GM23338 (cell line): Measurements from ENCODE around the gene WNT4. TPM values are rescaled to one million over a fixed set of nuclear protein-coding genes. Genes with fewer than 3 reads are reported as not detected.

Source experiments
- ATAC-seq: fragments of 200-7000 bp; cut with Tn5 transposase; 3 replicates; pipeline ENCODE4 v1.9.1; 2020
- DNase-seq: peaks from one replicate; pipeline ENCODE4 v3.0.0-alpha.2; 2015; ENCODE audit warnings: low spot score
- H2AFZ ChIP-seq: fragments of 200-600 bp; sonication (generic); 2 replicates; pipeline ENCODE4 v1.8.0; 2016; ENCODE audit warnings: antibody characterized with exemption, mild to moderate bottlenecking, moderate library complexity
- H3F3A ChIP-seq: fragments of 200-600 bp; sonication (generic); replicated peaks from 2 replicates; pipeline ENCODE4 v1.8.0; 2017; ENCODE audit warnings: antibody characterized with exemption, mixed run types, low read depth
- H3K27ac ChIP-seq: fragments of 200-600 bp; sonication (generic); 2 replicates; pipeline ENCODE4 v1.6.1; 2016; ENCODE audit warnings: low read depth
- H3K27me3 ChIP-seq: fragments of 200-600 bp; sonication (generic); 2 replicates; pipeline ENCODE4 v1.8.0; 2016; ENCODE audit warnings: mild to moderate bottlenecking, mixed run types, moderate library complexity; ENCODE audit not compliant: insufficient read depth
- H3K36me3 ChIP-seq: fragments of 200-600 bp; sonication (generic); 2 replicates; pipeline ENCODE4 v1.8.0; 2016; ENCODE audit warnings: mild to moderate bottlenecking; ENCODE audit not compliant: insufficient read depth
- H3K4me1 ChIP-seq: fragments of 200-600 bp; sonication (generic); 2 replicates; pipeline ENCODE4 v1.8.0; 2016; ENCODE audit warnings: mild to moderate bottlenecking, moderate library complexity; ENCODE audit not compliant: insufficient read depth
- H3K4me2 ChIP-seq: fragments of 200-600 bp; sonication (generic); 2 replicates; pipeline ENCODE4 v1.7.1; 2017; ENCODE audit warnings: mixed run types
- H3K4me3 ChIP-seq: fragments of 200-600 bp; sonication (generic); 2 replicates; pipeline ENCODE4 v1.6.1; 2016; ENCODE audit warnings: mixed run types
- H3K79me2 ChIP-seq: fragments of 200-600 bp; sonication (generic); replicated peaks from 2 replicates; pipeline ENCODE4 v1.8.0; 2017; ENCODE audit warnings: mild to moderate bottlenecking; ENCODE audit not compliant: insufficient read depth
- H3K9me2 ChIP-seq: fragments of 200-600 bp; sonication (generic); 2 replicates; pipeline ENCODE4 v1.8.0; 2017; ENCODE audit not compliant: insufficient read depth
- H4K20me1 ChIP-seq: fragments of 200-600 bp; sonication (generic); replicated peaks from 2 replicates; pipeline ENCODE4 v1.8.0; 2017; ENCODE audit warnings: mild to moderate bottlenecking; ENCODE audit not compliant: insufficient read depth
- H3K27ac Mint-ChIP-seq: 2 replicates; pipeline ENCODE4 v1.8.0; 2020; ENCODE audit warnings: inconsistent platforms, mild to moderate bottlenecking, moderate library complexity, mixed read lengths
- H3K27me3 Mint-ChIP-seq: 3 replicates; pipeline ENCODE4 v1.8.0; 2022; ENCODE audit warnings: low read depth, mild to moderate bottlenecking, moderate library complexity, mixed read lengths, inconsistent platforms; ENCODE audit not compliant: insufficient read depth, poor library complexity
- H3K36me3 Mint-ChIP-seq: 3 replicates; pipeline ENCODE4 v1.8.0; 2021; ENCODE audit warnings: low read depth, mild to moderate bottlenecking, inconsistent platforms, moderate library complexity, mixed read lengths
- H3K4me1 Mint-ChIP-seq: 3 replicates; pipeline ENCODE4 v1.8.0; 2020; ENCODE audit warnings: mild to moderate bottlenecking, inconsistent platforms, mixed read lengths
- H3K4me3 Mint-ChIP-seq: 3 replicates; pipeline ENCODE4 v1.8.0; 2021; ENCODE audit warnings: moderate library complexity, mild to moderate bottlenecking, inconsistent platforms, mixed read lengths
- H3K9me3 Mint-ChIP-seq: 3 replicates; pipeline ENCODE4 v1.8.0; 2020; ENCODE audit warnings: moderate library complexity, mild to moderate bottlenecking, inconsistent platforms, mixed read lengths
- CREB1 ChIP-seq: fragments of 250-450 bp; sonication (Bioruptor Pico); IDR thresholded peaks from 2 replicates; pipeline ENCODE4 v1.5.0; 2020; ENCODE audit warnings: low read depth, mild to moderate bottlenecking, moderate library complexity
- EZH2 ChIP-seq: fragments of 200-600 bp; sonication (generic); IDR thresholded peaks from one replicate; pipeline ENCODE4 v1.8.0; 2017; ENCODE audit warnings: antibody characterized with exemption, mild to moderate bottlenecking, low read depth; ENCODE audit not compliant: unreplicated experiment
- EZH2phosphoT487 ChIP-seq: fragments of 200-600 bp; sonication (generic); IDR thresholded peaks from one replicate; pipeline ENCODE4 v1.8.1; 2018; ENCODE audit warnings: antibody characterized with exemption; ENCODE audit not compliant: unreplicated experiment
- JUNB ChIP-seq: IDR thresholded peaks from one replicate; pipeline ENCODE4 v1.6.1; 2016; ENCODE audit warnings: antibody characterized with exemption; ENCODE audit not compliant: unreplicated experiment
- NANOG ChIP-seq: IDR thresholded peaks from 2 replicates; pipeline ENCODE4 v1.6.1; 2016; ENCODE audit warnings: antibody characterized with exemption, borderline replicate concordance
- POLR2AphosphoS5 ChIP-seq: IDR thresholded peaks from 2 replicates; pipeline ENCODE4 v1.6.1; 2016; ENCODE audit warnings: antibody characterized with exemption, low read depth
- REST ChIP-seq: IDR thresholded peaks from one replicate; pipeline ENCODE4 v1.6.1; 2018; ENCODE audit warnings: antibody characterized with exemption; ENCODE audit not compliant: unreplicated experiment
- STAT1 ChIP-seq: IDR thresholded peaks from one replicate; pipeline ENCODE4 v1.6.1; 2016; ENCODE audit warnings: antibody characterized with exemption; ENCODE audit not compliant: unreplicated experiment
- ZNF114 ChIP-seq: fragments of 250-450 bp; sonication (Bioruptor Pico); IDR thresholded peaks from 2 replicates; pipeline ENCODE4 v1.5.0; 2020; ENCODE audit warnings: mild to moderate bottlenecking, moderate library complexity
- ZNF462 ChIP-seq: fragments of 250-450 bp; sonication (Bioruptor Pico); IDR thresholded peaks from 2 replicates; pipeline ENCODE4 v1.5.0; 2020; ENCODE audit warnings: mild to moderate bottlenecking, moderate library complexity
- polyA plus RNA-seq: library from polyadenylated mRNA; unstranded; fragments of >200 nt; fragmentation: Nextera tagmentation; extraction: Ambion mirVana; gene quantifications from 2 replicates; pipeline ENCODE4 v1.2.1, GENCODE V29; 2016
- total RNA-seq: library from RNA; depleted of rRNA; stranded (reverse); fragments of >200 nt; shearing (Covaris generic); gene quantifications from 2 replicates; pipeline ENCODE4 v1.2.3, GENCODE V29; 2014
- TF ChIP-seq, protein P1 (sequence below): IDR thresholded peaks from 2 replicates; pipeline ENCODE4 v1.6.1; 2016; ENCODE audit warnings: antibody characterized with exemption

The WNT4 gene
- total and polyA plus RNA-seq, 2 experiments from 2014 or later = 0.59 to 0.79 TPM

DNA sequence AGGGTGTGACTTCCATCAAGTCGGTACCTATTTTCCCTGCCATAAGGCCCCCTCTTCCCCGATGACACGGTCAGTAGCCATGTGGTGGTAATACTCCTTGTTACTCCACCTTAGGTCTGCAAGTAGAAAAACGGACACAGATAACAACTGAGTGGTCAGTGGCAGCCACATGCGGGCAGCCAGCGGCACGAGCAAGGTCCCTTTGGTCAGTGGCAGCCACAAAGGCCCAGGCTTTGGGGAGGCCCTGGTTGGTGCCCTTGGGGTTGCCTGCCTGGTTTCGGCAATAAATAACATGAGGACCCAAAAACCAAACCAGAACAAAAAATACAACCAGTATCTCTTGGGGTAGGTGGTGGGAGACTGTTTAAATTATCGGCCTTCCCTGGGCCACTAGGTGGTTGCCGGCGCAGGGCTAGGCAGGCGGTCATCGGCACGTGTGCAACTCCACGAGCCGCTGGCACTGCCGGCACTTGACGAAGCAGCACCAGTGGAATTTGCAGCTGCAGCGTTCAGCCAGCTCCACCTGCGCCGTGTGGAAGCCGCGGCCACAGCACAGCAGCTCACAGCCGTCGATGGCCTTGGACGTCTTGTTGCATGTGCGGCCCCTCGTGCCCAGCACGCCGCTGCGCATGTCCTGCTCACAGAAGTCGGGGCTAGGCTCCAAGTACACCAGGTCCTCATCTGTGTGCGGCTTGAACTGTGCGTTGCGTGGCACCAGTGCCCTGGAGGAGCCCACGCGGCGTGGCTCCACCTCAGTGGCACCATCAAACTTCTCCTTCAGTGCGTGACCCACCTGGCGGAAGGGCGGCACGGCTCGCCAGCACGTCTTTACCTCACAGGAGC, 23.1 kb downstream of the WNT4 start:
- Histone ChIP-seq H4K20me1 (peaks cover 17% of the 10 kb centered on the region; the same call in 1 of the 2 replicates), H3K36me3 (no peaks in the 10 kb centered on the region), H3K4me1 (peaks cover 11% of the 10 kb centered on the region), H3K4me3 (no peak overlapping the region), H2AFZ (no peak overlapping the region), H3K9me2 (no peaks in the 10 kb centered on the region), H3K79me2 (0 out of 2 replicates have a peak, but pooled peaks cover 4% of the 10 kb centered on the region), H3F3A (no peaks in the 10 kb centered on the region), H3K27ac (no peak overlapping the region), H3K4me2 (no peak overlapping the region), H3K27me3 (no peaks in the 10 kb centered on the region)
- peaks cover 17% of the 10 kb centered on the region for H3K27me3 Mint-ChIP-seq
- no peak overlapping the region for H3K27ac Mint-ChIP-seq
- no peak overlapping the region for H3K4me3 Mint-ChIP-seq
- DNase-seq = no peak
- ATAC-seq = no peak
- no peaks in the 10 kb centered on the region for H3K9me3 Mint-ChIP-seq
- H3K36me3 Mint-ChIP-seq = no peaks in the 10 kb centered on the region; the same call in 2 of the 3 replicates
- no peak for TF ChIP-seq EZH2phosphoT487
- no peak for TF ChIP-seq NANOG
- TF ChIP-seq, protein P1, sequence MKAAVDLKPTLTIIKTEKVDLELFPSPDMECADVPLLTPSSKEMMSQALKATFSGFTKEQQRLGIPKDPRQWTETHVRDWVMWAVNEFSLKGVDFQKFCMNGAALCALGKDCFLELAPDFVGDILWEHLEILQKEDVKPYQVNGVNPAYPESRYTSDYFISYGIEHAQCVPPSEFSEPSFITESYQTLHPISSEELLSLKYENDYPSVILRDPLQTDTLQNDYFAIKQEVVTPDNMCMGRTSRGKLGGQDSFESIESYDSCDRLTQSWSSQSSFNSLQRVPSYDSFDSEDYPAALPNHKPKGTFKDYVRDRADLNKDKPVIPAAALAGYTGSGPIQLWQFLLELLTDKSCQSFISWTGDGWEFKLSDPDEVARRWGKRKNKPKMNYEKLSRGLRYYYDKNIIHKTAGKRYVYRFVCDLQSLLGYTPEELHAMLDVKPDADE = no peak
- no peak for TF ChIP-seq REST
- TF ChIP-seq ZNF462 (CRISPR knock-in tag) = no peak
- TF ChIP-seq STAT1 = no peak
- no peak for TF ChIP-seq JUNB
- TF ChIP-seq ZNF114 = no peak
- TF ChIP-seq EZH2 = no peak
- no peak for TF ChIP-seq CREB1 (CRISPR knock-in tag)
- TF ChIP-seq POLR2AphosphoS5 = no peak
- H3K4me1 Mint-ChIP-seq = peaks cover 45% of the 10 kb centered on the region
